ENCODE data around the gene PCSK4. TPM values are rescaled to one million over a fixed set of nuclear protein-coding genes. Genes with fewer than 3 reads are reported as not detected.
"Not testable (repeated sequence)": the region's sequence is repeated elsewhere in the genome, so short reads cannot be mapped to it uniquely, and the experiment has no call there.

Gene PCSK4
- 0.52 TPM for total RNA-seq

DNA sequence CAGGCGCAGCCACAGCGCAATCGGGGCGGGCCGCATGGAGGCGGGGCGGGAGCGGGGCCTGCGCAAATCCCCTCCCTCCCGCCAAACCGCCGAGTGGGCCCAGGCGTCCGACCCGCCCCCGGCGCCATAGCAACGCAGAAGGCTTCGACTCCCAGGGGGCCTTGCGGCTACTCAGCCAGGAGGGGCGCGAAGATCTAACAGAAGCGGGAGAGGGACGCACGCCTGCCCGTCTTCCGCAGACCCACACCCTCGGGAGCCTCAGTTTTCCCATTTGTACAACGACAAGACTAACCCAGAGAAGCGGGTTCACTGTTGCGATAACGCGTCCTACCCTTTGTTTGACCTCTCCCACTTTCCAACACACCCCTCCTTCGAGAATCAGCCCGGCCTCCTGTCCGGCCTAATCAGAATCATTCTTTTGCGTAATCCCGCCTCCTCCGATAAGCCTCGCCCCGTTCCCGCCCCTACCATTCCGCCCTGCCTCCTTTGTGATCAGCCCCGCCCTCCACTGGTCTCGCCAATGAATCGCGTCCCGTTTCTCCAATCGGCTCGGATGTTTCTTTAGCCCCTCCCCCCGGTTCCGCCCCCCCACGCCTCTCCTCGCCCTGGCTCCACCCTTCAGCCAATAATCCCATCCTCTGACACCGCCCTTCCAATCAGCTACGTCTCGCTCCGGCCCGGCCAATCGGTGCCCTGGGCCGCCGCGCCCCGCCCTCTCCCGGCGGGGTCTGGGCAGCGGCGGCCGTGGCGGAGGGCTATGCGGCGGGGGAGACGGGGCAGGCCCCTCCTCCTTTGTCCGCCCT is at the start of gene PCSK4:
TSS of gene PCSK4 (minus strand) at position 40 of the 803 bp plus-strand sequence. CDS start at position 36, 4 bp downstream.
- Histone ChIP-seq H3K9ac (ENCODE audit: low read depth in 1 of 3, low read length in 3 of 3) (peak within 1 kb of the TSS; percentile 43 to 78 (median 74)), H3K4me1 (ENCODE audit: control insufficient read depth in 3 of 3, insufficient read depth in 3 of 3, low read length in 3 of 3) (peaks cover 0 to 17% (median 13%) of the 10 kb centered on the region in 3 donors), H3K27ac (ENCODE audit: low read depth, low read length) (peak within 1 kb of the TSS; percentile 54), H3K36me3 (ENCODE audit: control insufficient read depth in 3 of 3, insufficient read depth in 3 of 3, low read length in 3 of 3) (no peaks in the 10 kb centered on the region), H3K27me3 (ENCODE audit: control insufficient read depth in 3 of 3, insufficient read depth in 3 of 3, low read length in 3 of 3) (peaks cover 7 to 12% (median 7%) of the 10 kb centered on the region in 3 donors), H3K4me3 (ENCODE audit: low read length in 3 of 3) (peak within 1 kb of the TSS; percentile 76 to 85 (median 80)), H3K9me3 (ENCODE audit: control insufficient read depth in 3 of 3, low read length in 3 of 3) (no peaks in the 10 kb centered on the region)

DNA sequence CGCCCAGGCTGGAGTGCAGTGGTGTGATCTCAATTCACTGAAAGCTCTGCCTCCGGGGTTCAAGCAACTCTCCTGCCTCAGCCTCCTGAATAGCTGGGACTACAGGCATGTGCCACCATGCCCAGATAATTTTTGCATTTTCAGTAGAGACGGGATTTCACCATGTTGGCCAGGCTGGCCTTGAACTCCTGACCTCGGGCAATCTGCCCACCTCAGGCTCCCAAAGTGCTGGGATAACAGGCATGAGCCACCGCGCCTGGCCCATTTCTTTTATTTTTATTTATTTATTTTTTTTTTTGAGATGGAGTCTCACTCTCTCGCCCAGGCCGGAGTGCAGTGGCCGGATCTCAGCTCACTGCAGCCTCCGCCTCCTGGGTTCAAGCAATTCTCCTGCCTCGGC is 49.6 kb upstream of the PCSK4 start:
- H3K27ac ChIP-seq (ENCODE audit: low read depth, low read length); H3K4me3 ChIP-seq (ENCODE audit: low read length in 3 of 3); H3K36me3 ChIP-seq (ENCODE audit: control insufficient read depth in 3 of 3, insufficient read depth in 3 of 3, low read length in 3 of 3); H3K4me1 ChIP-seq (ENCODE audit: control insufficient read depth in 3 of 3, insufficient read depth in 3 of 3, low read length in 3 of 3); H3K9me3 ChIP-seq (ENCODE audit: control insufficient read depth in 3 of 3, low read length in 3 of 3); H3K9ac ChIP-seq (ENCODE audit: low read depth in 1 of 3, low read length in 3 of 3): not testable (repeated sequence)
- H3K27me3 ChIP-seq (ENCODE audit: control insufficient read depth in 3 of 3, insufficient read depth in 3 of 3, low read length in 3 of 3) = peaks cover 9 to 43% (median 10%) of the 10 kb centered on the region in 3 donors

DNA sequence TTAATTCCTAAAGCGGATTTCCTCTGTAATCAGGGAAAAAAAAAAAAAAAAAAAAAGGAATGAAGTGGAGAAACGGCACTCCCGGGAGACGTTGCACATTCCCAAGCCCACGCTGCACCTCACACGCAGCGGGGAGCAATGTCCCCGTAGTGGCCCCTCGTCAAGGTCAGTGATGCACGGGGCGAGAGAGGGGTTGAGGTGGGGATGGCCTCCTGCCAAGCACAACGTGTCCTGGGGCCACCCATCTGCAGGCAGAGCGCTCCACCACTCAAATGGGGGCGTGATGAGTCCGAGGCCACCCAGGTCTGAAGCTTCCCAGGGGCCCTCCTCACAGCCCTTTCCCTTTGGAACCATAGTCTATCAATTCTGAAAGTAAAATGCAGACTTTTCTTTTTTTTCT is 48.8 kb upstream of the PCSK4 start:
- H3K36me3 ChIP-seq (ENCODE audit: control insufficient read depth in 3 of 3, insufficient read depth in 3 of 3, low read length in 3 of 3) = no peaks in the 10 kb centered on the region
- H3K9ac ChIP-seq (ENCODE audit: low read depth in 1 of 3, low read length in 3 of 3) = no peak overlapping the region
- peaks cover 9 to 44% (median 10%) of the 10 kb centered on the region in 3 donors for H3K27me3 ChIP-seq (ENCODE audit: control insufficient read depth in 3 of 3, insufficient read depth in 3 of 3, low read length in 3 of 3)
- H3K27ac ChIP-seq (ENCODE audit: low read depth, low read length) = no peak overlapping the region
- no peak overlapping the region for H3K4me3 ChIP-seq (ENCODE audit: low read length in 3 of 3)
- no peaks in the 10 kb centered on the region for H3K9me3 ChIP-seq (ENCODE audit: control insufficient read depth in 3 of 3, low read length in 3 of 3)
- H3K4me1 ChIP-seq (ENCODE audit: control insufficient read depth in 3 of 3, insufficient read depth in 3 of 3, low read length in 3 of 3) = no peaks in the 10 kb centered on the region

DNA sequence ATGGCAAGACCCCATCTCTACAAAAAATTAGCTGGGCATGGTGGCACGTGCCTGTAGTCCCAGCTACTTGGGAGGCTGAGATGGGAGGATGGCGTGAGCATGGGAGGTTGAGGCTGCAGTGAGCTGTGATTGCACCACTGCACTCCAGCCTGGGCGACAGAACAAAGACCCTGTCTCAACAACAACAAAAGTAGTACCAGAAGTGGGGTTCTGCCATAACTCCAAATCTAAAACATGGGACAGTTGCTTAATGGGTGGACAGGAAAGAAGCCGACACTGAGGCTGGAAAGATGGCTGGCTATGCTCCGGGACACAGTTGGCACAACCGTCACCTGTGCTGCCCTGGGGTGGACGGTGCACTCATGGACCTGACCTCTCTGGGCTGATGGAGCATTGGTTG is 45.5 kb upstream of the PCSK4 start:
- not testable (repeated sequence) for H3K4me1 ChIP-seq (ENCODE audit: control insufficient read depth in 3 of 3, insufficient read depth in 3 of 3, low read length in 3 of 3); H3K4me3 ChIP-seq (ENCODE audit: low read length in 3 of 3); H3K36me3 ChIP-seq (ENCODE audit: control insufficient read depth in 3 of 3, insufficient read depth in 3 of 3, low read length in 3 of 3); H3K9me3 ChIP-seq (ENCODE audit: control insufficient read depth in 3 of 3, low read length in 3 of 3); H3K27ac ChIP-seq (ENCODE audit: low read depth, low read length); H3K9ac ChIP-seq (ENCODE audit: low read depth in 1 of 3, low read length in 3 of 3)
- H3K27me3 ChIP-seq (ENCODE audit: control insufficient read depth in 3 of 3, insufficient read depth in 3 of 3, low read length in 3 of 3) = peaks cover 14 to 45% (median 16%) of the 10 kb centered on the region in 3 donors

DNA sequence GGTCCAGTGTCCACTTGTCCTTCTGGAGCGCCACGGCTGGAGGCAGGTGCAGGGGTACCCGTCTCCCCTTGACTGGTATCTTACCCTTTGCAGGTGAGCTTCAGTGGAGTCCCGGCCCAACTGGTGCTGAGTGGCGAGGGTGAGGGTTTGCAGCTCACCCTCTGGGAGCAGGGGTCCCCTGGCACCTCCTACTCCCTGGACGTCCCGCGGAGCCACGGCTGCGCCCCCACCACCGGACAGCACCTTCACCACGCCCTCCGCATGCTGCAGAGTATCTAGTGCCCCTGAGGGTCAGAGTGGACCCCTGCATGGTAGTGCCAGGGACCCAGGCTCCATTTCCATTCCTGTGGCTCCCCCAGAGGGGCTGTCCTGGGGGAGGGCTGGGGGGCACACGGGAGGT is 44.8 kb upstream of the PCSK4 start:
- no peaks in the 10 kb centered on the region for H3K9me3 ChIP-seq (ENCODE audit: control insufficient read depth in 3 of 3, low read length in 3 of 3)
- H3K4me1 ChIP-seq (ENCODE audit: control insufficient read depth in 3 of 3, insufficient read depth in 3 of 3, low read length in 3 of 3) = no peaks in the 10 kb centered on the region
- peaks cover 14 to 43% (median 16%) of the 10 kb centered on the region in 3 donors for H3K27me3 ChIP-seq (ENCODE audit: control insufficient read depth in 3 of 3, insufficient read depth in 3 of 3, low read length in 3 of 3)
- H3K27ac ChIP-seq (ENCODE audit: low read depth, low read length) = no peak overlapping the region
- no peak overlapping the region for H3K9ac ChIP-seq (ENCODE audit: low read depth in 1 of 3, low read length in 3 of 3)
- H3K4me3 ChIP-seq (ENCODE audit: low read length in 3 of 3) = no peak overlapping the region
- H3K36me3 ChIP-seq (ENCODE audit: control insufficient read depth in 3 of 3, insufficient read depth in 3 of 3, low read length in 3 of 3) = no peaks in the 10 kb centered on the region

DNA sequence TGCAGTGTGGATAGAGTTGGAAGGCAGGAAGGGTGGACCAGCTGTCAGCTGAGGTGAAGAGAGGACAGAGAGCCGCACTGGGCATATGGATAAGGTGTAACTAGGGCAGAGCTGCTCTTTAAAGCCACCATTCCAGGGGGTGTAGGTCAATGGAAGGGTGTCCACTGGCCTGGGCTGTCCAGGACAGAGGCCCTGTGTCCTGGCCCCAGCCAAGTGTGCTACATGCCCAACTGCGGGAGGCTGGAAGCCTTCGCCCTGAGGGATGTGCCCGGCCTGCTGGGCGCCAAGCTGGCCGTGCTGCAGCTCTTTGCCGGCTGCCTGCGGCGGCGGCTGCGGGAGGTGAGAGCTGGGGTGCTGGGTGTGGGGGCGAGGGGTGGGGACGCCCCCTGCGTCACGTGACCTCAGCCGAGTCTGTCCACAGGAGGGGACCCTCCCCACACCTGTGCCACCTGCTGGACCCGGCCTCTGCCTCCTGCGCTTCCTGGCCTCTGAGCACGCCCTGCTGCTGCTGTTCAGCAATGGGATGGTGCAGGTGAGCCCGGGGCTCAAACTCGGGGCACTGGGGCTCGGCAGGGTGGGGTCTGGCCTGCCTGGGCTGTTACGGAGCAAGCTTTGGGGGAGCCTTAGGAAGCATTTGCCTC is 43.5 kb upstream of the PCSK4 start:
- Histone ChIP-seq H3K36me3 (ENCODE audit: control insufficient read depth in 3 of 3, insufficient read depth in 3 of 3, low read length in 3 of 3) (no peaks in the 10 kb centered on the region), H3K4me3 (ENCODE audit: low read length in 3 of 3) (no peak overlapping the region), H3K27ac (ENCODE audit: low read depth, low read length) (no peak overlapping the region), H3K9me3 (ENCODE audit: control insufficient read depth in 3 of 3, low read length in 3 of 3) (no peaks in the 10 kb centered on the region), H3K9ac (ENCODE audit: low read depth in 1 of 3, low read length in 3 of 3) (no peak overlapping the region), H3K27me3 (ENCODE audit: control insufficient read depth in 3 of 3, insufficient read depth in 3 of 3, low read length in 3 of 3) (peaks cover 17 to 49% (median 26%) of the 10 kb centered on the region in 3 donors), H3K4me1 (ENCODE audit: control insufficient read depth in 3 of 3, insufficient read depth in 3 of 3, low read length in 3 of 3) (no peaks in the 10 kb centered on the region)

DNA sequence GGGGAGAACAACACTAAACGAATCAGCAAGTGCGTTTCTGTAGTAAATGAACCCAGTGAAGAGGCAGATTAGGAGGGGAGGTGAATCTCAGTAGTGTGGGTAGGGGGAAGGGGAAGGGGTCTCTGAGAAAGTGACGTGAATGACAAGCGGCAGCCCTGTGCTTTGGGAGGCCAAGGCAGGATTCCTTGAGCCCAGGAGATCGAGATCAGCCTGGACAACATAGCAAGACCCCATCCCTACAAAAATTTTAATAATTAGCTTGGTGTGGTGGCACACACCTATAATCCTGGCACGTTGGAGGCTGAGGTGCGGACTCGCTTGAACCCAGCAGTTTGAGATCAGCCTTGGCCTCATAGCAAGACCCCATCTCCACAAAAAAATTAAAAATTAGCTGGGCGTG is 41.9 kb upstream of the PCSK4 start:
- no peaks in the 10 kb centered on the region for H3K9me3 ChIP-seq (ENCODE audit: control insufficient read depth in 3 of 3, low read length in 3 of 3)
- no peaks in the 10 kb centered on the region for H3K4me1 ChIP-seq (ENCODE audit: control insufficient read depth in 3 of 3, insufficient read depth in 3 of 3, low read length in 3 of 3)
- no peak overlapping the region for H3K9ac ChIP-seq (ENCODE audit: low read depth in 1 of 3, low read length in 3 of 3)
- H3K27me3 ChIP-seq (ENCODE audit: control insufficient read depth in 3 of 3, insufficient read depth in 3 of 3, low read length in 3 of 3) = peaks cover 18 to 53% (median 39%) of the 10 kb centered on the region in 3 donors
- H3K36me3 ChIP-seq (ENCODE audit: control insufficient read depth in 3 of 3, insufficient read depth in 3 of 3, low read length in 3 of 3) = no peaks in the 10 kb centered on the region
- no peak overlapping the region for H3K4me3 ChIP-seq (ENCODE audit: low read length in 3 of 3)
- no peak overlapping the region for H3K27ac ChIP-seq (ENCODE audit: low read depth, low read length)

DNA sequence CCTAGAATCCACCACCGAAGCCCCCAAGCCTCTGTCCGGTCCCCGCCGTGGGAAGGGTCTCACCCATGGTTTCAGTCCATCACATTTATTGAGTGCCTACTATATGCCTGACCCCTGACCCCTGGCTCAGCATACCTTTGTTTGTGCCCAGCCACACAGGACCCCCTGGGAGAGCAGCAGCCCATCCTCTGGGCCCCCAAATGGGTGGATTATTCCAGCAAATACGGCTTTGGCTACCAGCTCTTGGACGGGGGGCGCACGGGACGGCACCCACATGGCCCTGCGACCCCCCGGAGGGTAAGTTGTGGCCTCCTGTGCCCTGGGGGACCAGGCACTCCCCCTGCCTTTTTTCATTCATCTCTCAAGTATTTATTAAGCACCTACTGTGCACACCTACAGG is 41.4 kb upstream of the PCSK4 start:
- no peak overlapping the region for H3K4me3 ChIP-seq (ENCODE audit: low read length in 3 of 3)
- no peaks in the 10 kb centered on the region for H3K9me3 ChIP-seq (ENCODE audit: control insufficient read depth in 3 of 3, low read length in 3 of 3)
- no peaks in the 10 kb centered on the region for H3K36me3 ChIP-seq (ENCODE audit: control insufficient read depth in 3 of 3, insufficient read depth in 3 of 3, low read length in 3 of 3)
- no peaks in the 10 kb centered on the region for H3K4me1 ChIP-seq (ENCODE audit: control insufficient read depth in 3 of 3, insufficient read depth in 3 of 3, low read length in 3 of 3)
- H3K27ac ChIP-seq (ENCODE audit: low read depth, low read length) = no peak overlapping the region
- peaks cover 19 to 55% (median 41%) of the 10 kb centered on the region in 3 donors for H3K27me3 ChIP-seq (ENCODE audit: control insufficient read depth in 3 of 3, insufficient read depth in 3 of 3, low read length in 3 of 3)
- no peak overlapping the region for H3K9ac ChIP-seq (ENCODE audit: low read depth in 1 of 3, low read length in 3 of 3)

DNA sequence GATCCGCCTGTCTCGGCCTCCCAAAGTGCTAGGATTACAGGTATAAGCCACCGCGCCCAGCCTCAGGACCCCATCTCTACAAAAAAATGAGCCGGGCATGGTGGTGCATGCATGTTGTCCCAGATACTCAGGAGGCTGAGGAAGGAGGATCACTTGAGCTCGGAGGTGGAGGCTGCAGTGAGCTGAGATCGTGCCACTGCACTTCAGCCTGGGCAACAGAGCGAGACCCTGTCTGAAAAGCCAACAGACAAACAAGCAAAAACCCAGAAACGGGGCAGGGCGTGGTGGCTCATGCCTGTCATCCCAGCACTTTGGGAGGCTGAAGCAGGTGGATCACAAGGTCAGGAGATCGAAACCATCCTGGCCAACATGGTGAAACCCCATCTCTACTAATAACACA is 40.7 kb upstream of the PCSK4 start:
- not testable (repeated sequence) for H3K36me3 ChIP-seq (ENCODE audit: control insufficient read depth in 3 of 3, insufficient read depth in 3 of 3, low read length in 3 of 3); H3K4me3 ChIP-seq (ENCODE audit: low read length in 3 of 3); H3K9me3 ChIP-seq (ENCODE audit: control insufficient read depth in 3 of 3, low read length in 3 of 3); H3K27ac ChIP-seq (ENCODE audit: low read depth, low read length); H3K9ac ChIP-seq (ENCODE audit: low read depth in 1 of 3, low read length in 3 of 3); H3K4me1 ChIP-seq (ENCODE audit: control insufficient read depth in 3 of 3, insufficient read depth in 3 of 3, low read length in 3 of 3)
- peaks cover 26 to 62% (median 49%) of the 10 kb centered on the region in 3 donors for H3K27me3 ChIP-seq (ENCODE audit: control insufficient read depth in 3 of 3, insufficient read depth in 3 of 3, low read length in 3 of 3)

DNA sequence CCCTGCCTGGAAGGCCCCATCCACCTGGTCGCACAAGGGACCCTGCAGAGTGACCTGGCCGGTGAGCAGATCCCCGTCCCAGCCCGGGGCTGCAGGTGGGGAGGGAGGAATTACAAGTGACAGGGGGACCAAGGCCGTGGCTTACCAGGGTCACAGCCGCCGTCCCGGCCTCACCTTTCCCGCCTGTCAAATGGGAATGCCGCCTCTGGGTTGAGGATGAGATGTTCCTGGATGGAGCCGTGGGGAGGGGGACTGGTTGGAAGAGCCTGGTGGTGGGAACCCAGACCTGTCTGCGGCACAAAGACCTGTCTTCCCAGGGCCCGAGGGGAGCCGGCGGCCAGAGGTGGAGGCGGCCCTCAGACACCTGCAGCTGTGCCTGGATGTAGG is 39.3 kb upstream of the PCSK4 start:
- Histone ChIP-seq H3K9me3 (ENCODE audit: control insufficient read depth in 3 of 3, low read length in 3 of 3) (no peaks in the 10 kb centered on the region), H3K4me1 (ENCODE audit: control insufficient read depth in 3 of 3, insufficient read depth in 3 of 3, low read length in 3 of 3) (peaks cover 0 to 6% (median 1%) of the 10 kb centered on the region in 3 donors), H3K9ac (ENCODE audit: low read depth in 1 of 3, low read length in 3 of 3) (no peak overlapping the region), H3K27ac (ENCODE audit: low read depth, low read length) (no peak overlapping the region), H3K27me3 (ENCODE audit: control insufficient read depth in 3 of 3, insufficient read depth in 3 of 3, low read length in 3 of 3) (peaks cover 41 to 67% (median 61%) of the 10 kb centered on the region in 3 donors), H3K36me3 (ENCODE audit: control insufficient read depth in 3 of 3, insufficient read depth in 3 of 3, low read length in 3 of 3) (no peaks in the 10 kb centered on the region), H3K4me3 (ENCODE audit: low read length in 3 of 3) (no peak overlapping the region)

Measured in skeletal muscle tissue (tissue), 4 donors.